ENCODE data around the gene NALF2. TPM values are rescaled to one million over a fixed set of nuclear protein-coding genes. Genes with fewer than 3 reads are reported as not detected.

Gene NALF2
- total and polyA plus RNA-seq, 3 donors from 2014 or later, result 2.3 to 4.1 (median 3.7) TPM

GRCh38 chrX:69522052-69522451, 17.9 kb downstream of the NALF2 start:
- DNase-seq, result no peak
- TF ChIP-seq CTCF (IDR thresholded peaks at IDR 0.05) (no peak), POLR2A (IDR thresholded peaks at IDR 0.05) (no peak)
- intact Hi-C loops (cut with DNase I; ENCODE audit: low total_unique reads), result no loop called here
- no peak overlapping the region for H3K4me3 ChIP-seq
- no peak overlapping the region for H3K27ac ChIP-seq
- no peaks in the 10 kb centered on the region for H3K4me1 ChIP-seq
- no peaks in the 10 kb centered on the region for H3K36me3 ChIP-seq (ENCODE audit: low read depth, missing control alignments)
- no peaks in the 10 kb centered on the region for H3K9me3 ChIP-seq
- H3K27me3 ChIP-seq, result no peaks in the 10 kb centered on the region

GRCh38 chrX:69523314-69523713, 19.2 kb downstream of the NALF2 start:
- H3K27ac ChIP-seq, result no peak overlapping the region
- no peak for DNase-seq
- no peaks in the 10 kb centered on the region for H3K9me3 ChIP-seq
- no peak overlapping the region for H3K4me3 ChIP-seq
- H3K4me1 ChIP-seq, result no peaks in the 10 kb centered on the region
- no peaks in the 10 kb centered on the region for H3K36me3 ChIP-seq (ENCODE audit: low read depth, missing control alignments)
- no peaks in the 10 kb centered on the region for H3K27me3 ChIP-seq
- intact Hi-C loops (cut with DNase I; ENCODE audit: low total_unique reads), result no loop called here
- 43 to 95% methylated on average over 1 to 3 of the region's 4 CpGs for WGBS, 2 donors
- no peak for TF ChIP-seq POLR2A (IDR thresholded peaks at IDR 0.05)
- TF ChIP-seq CTCF (IDR thresholded peaks at IDR 0.05), result no peak

GRCh38 chrX:69524781-69525363, 20.7 kb downstream of the NALF2 start:
- intact Hi-C loops (cut with DNase I; ENCODE audit: low total_unique reads), result no loop called here
- DNase-seq, result no peak
- TF ChIP-seq POLR2A (IDR thresholded peaks at IDR 0.05), result no peak
- TF ChIP-seq CTCF (IDR thresholded peaks at IDR 0.05), result no peak

GRCh38 chrX:69530306-69530705, 26.2 kb downstream of the NALF2 start:
- H3K9me3 ChIP-seq, result no peaks in the 10 kb centered on the region
- no peak overlapping the region for H3K27ac ChIP-seq
- no peaks in the 10 kb centered on the region for H3K27me3 ChIP-seq
- no peak overlapping the region for H3K4me3 ChIP-seq
- no peaks in the 10 kb centered on the region for H3K36me3 ChIP-seq (ENCODE audit: low read depth, missing control alignments)
- no peaks in the 10 kb centered on the region for H3K4me1 ChIP-seq
- WGBS, 2 donors, result 77 to 88% methylated on average over 6 to 7 of the region's 7 CpGs
- no peak for DNase-seq
- no peak for TF ChIP-seq POLR2A (IDR thresholded peaks at IDR 0.05)
- no peak for TF ChIP-seq CTCF (IDR thresholded peaks at IDR 0.05)
- intact Hi-C loops (cut with DNase I; ENCODE audit: low total_unique reads), result no loop called here

More at GRCh38 chrX:69524781-69525363, 20.7 kb downstream of the NALF2 start:
- Histone ChIP-seq H3K4me3 (no peak overlapping the region), H3K36me3 (ENCODE audit: low read depth, missing control alignments) (no peaks in the 10 kb centered on the region), H3K27me3 (no peaks in the 10 kb centered on the region), H3K9me3 (no peaks in the 10 kb centered on the region), H3K4me1 (no peaks in the 10 kb centered on the region), H3K27ac (no peak overlapping the region)
- WGBS, 2 donors, result 85 to 88% methylated on average over 5 of the region's 7 CpGs

- no peaks in the 10 kb centered on the region for H3K36me3 ChIP-seq (ENCODE audit: low read depth, missing control alignments)
- no peaks in the 10 kb centered on the region for H3K9me3 ChIP-seq
- no peak for DNase-seq
- WGBS, 2 donors, result 86 to 88% methylated on average over 5 to 8 of the region's 8 CpGs
- H3K27me3 ChIP-seq, result no peaks in the 10 kb centered on the region
- intact Hi-C loops (cut with DNase I; ENCODE audit: low total_unique reads), result no loop called here
- H3K4me3 ChIP-seq, result no peak overlapping the region
- no peak overlapping the region for H3K27ac ChIP-seq
- TF ChIP-seq POLR2A (IDR thresholded peaks at IDR 0.05) (no peak), CTCF (IDR thresholded peaks at IDR 0.05) (no peak)
- no peaks in the 10 kb centered on the region for H3K4me1 ChIP-seq
Measured at GRCh38 chrX:69531031-69531755, 27.1 kb downstream of the NALF2 start.
